MCF 10A (cell line): ENCODE data around the gene GPBP1. TPM values are rescaled to one million over a fixed set of nuclear protein-coding genes. Genes with fewer than 3 reads are reported as not detected.
"Not testable (repeated sequence)": the region's sequence is repeated elsewhere in the genome, so short reads cannot be mapped to it uniquely, and the experiment has no call there.

ENCODE experiments used
- BruUV-seq: library from RNA; stranded (reverse); fragments of 400-500 nt; replicated peaks from 2 replicates; lab custom pipeline; 2021; lab: Mats Ljungman, UMichigan
- CTCF ChIA-PET: fragments of 300-600 bp; sonication (Branson Sonifier 250); formaldehyde crosslinking; extraction: SDS; loops from one replicate; lab custom pipeline; 2021; ENCODE audit warnings: antibody characterized with exemption, inconsistent platforms; lab: Yijun Ruan, JAX
- POLR2A ChIA-PET: fragments of 300-600, 350-650 bp; sonication (Branson Sonifier 250); formaldehyde crosslinking; extraction: SDS; loops from one replicate; lab custom pipeline; 2020; ENCODE audit warnings: antibody characterized with exemption, inconsistent platforms; lab: Yijun Ruan, JAX
- DNase-seq: peaks from one replicate; pipeline ENCODE4 v3.0.0-alpha.2; 2018; ENCODE audit not compliant: unreplicated experiment
- H3K27ac Mint-ChIP-seq: one replicate; pipeline ENCODE4 v1.8.0; 2022; ENCODE audit warnings: mild to moderate bottlenecking, low read depth, mixed read lengths; ENCODE audit not compliant: unreplicated experiment
- H3K27me3 Mint-ChIP-seq: one replicate; pipeline ENCODE4 v1.8.0; 2022; ENCODE audit warnings: mixed read lengths; ENCODE audit not compliant: insufficient read depth, unreplicated experiment
- H3K36me3 Mint-ChIP-seq: one replicate; pipeline ENCODE4 v1.8.0; 2022; ENCODE audit warnings: mild to moderate bottlenecking, moderate library complexity, mixed read lengths; ENCODE audit not compliant: insufficient read depth, unreplicated experiment
- H3K4me1 Mint-ChIP-seq: one replicate; pipeline ENCODE4 v1.8.0; 2022; ENCODE audit warnings: mixed read lengths; ENCODE audit not compliant: insufficient read depth, unreplicated experiment
- H3K4me3 Mint-ChIP-seq: one replicate; pipeline ENCODE4 v1.8.0; 2022; ENCODE audit warnings: mild to moderate bottlenecking, moderate library complexity, mixed read lengths; ENCODE audit not compliant: unreplicated experiment
- H3K9me3 Mint-ChIP-seq: one replicate; pipeline ENCODE4 v1.8.0; 2022; ENCODE audit warnings: mixed read lengths; ENCODE audit not compliant: unreplicated experiment
- CTCF ChIP-seq: fragments of 200-600 bp; IDR thresholded peaks from one replicate; pipeline ENCODE4 v1.8.0; 2022; ENCODE audit warnings: antibody characterized with exemption, mild to moderate bottlenecking; ENCODE audit not compliant: unreplicated experiment
- intact Hi-C: fragments of 100-400 bp; cut with micrococcal nuclease; formaldehyde crosslinking; loops from 2 replicates; pipeline ENCODE4 v1.14.1; 2022
- total RNA-seq: library from RNA; stranded (reverse); gene quantifications from 2 replicates; pipeline ENCODE4 v1.2.3, GENCODE V29; 2022

GPBP1 gene
- total RNA-seq, 1 experiment from 2014 or later, result 63.6 TPM

GRCh38 chr5:57191163-57191562, 17.3 kb downstream of the GPBP1 start:
- no peak overlapping the region for H3K27ac Mint-ChIP-seq
- peaks cover 36% of the 10 kb centered on the region for H3K4me1 Mint-ChIP-seq
- peaks cover 43% of the 10 kb centered on the region for H3K36me3 Mint-ChIP-seq
- TF ChIP-seq CTCF, result no peak
- H3K4me3 Mint-ChIP-seq, result no peak overlapping the region
- intact Hi-C loops, result no loop called here
- CTCF ChIA-PET, result interaction anchor here (0.6 kb wide), 1 partner anchor 302 kb away, joined by 4 read pairs; no protein-coding TSS in a partner anchor
- no peaks in the 10 kb centered on the region for H3K9me3 Mint-ChIP-seq
- POLR2A ChIA-PET, result interaction anchor here (1.8 kb wide), 1 partner anchor 15 kb away, joined by 5 read pairs; no protein-coding TSS in a partner anchor
- BruUV-seq, result no TSS peak
- DNase-seq, result no peak
- no peaks in the 10 kb centered on the region for H3K27me3 Mint-ChIP-seq

- ChIA-PET POLR2A (interaction anchor here (1.3 to 1.8 kb wide), 2 partner anchors 16 to 24 kb away, joined by 3 to 5 read pairs; no protein-coding TSS in a partner anchor), CTCF (interaction anchor here (0.6 kb wide), 2 partner anchors 28 to 196 kb away, joined by 3 to 4 read pairs; no protein-coding TSS in a partner anchor)
- no peak overlapping the region for H3K4me3 Mint-ChIP-seq
- intact Hi-C loops, result no loop called here
- H3K4me1 Mint-ChIP-seq, result peaks cover 29% of the 10 kb centered on the region
- H3K9me3 Mint-ChIP-seq, result no peaks in the 10 kb centered on the region
- no peak for DNase-seq
- no TSS peak for BruUV-seq
- H3K27ac Mint-ChIP-seq, result no peak overlapping the region
- peaks cover 47% of the 10 kb centered on the region for H3K36me3 Mint-ChIP-seq
- TF ChIP-seq CTCF, result no peak
- H3K27me3 Mint-ChIP-seq, result no peaks in the 10 kb centered on the region
Observed at GRCh38 chr5:57191986-57192385, 18.1 kb downstream of the GPBP1 start.

GRCh38 chr5:57192832-57193231, 19.0 kb downstream of the GPBP1 start:
- H3K27me3 Mint-ChIP-seq, DNase-seq, H3K9me3 Mint-ChIP-seq, BruUV-seq, H3K27ac Mint-ChIP-seq, intact Hi-C loops, H3K4me3 Mint-ChIP-seq: not testable (repeated sequence)
- POLR2A ChIA-PET, result interaction anchor here (1.3 kb wide), 1 partner anchor 23 kb away, joined by 3 read pairs; no protein-coding TSS in a partner anchor
- H3K36me3 Mint-ChIP-seq, result peaks cover 50% of the 10 kb centered on the region
- H3K4me1 Mint-ChIP-seq, result peaks cover 25% of the 10 kb centered on the region
- CTCF ChIA-PET, result interaction anchor here (0.6 kb wide), 1 partner anchor 27 kb away, joined by 4 read pairs; no protein-coding TSS in a partner anchor

- H3K9me3 Mint-ChIP-seq, result no peaks in the 10 kb centered on the region
- no peak for TF ChIP-seq CTCF
- no TSS peak for BruUV-seq
- CTCF ChIA-PET, result no interaction called here
- H3K27ac Mint-ChIP-seq, result no peak overlapping the region
- POLR2A ChIA-PET, result no interaction called here
- DNase-seq, result no peak
- peaks cover 20% of the 10 kb centered on the region for H3K4me1 Mint-ChIP-seq
- peaks cover 51% of the 10 kb centered on the region for H3K36me3 Mint-ChIP-seq
- H3K27me3 Mint-ChIP-seq, result no peaks in the 10 kb centered on the region
- no peak overlapping the region for H3K4me3 Mint-ChIP-seq
- intact Hi-C loops, result no loop called here
Observed at GRCh38 chr5:57193757-57194413, 20.0 kb downstream of the GPBP1 start.
